Inflammatory macrophage treated with lipopolysaccharide for 1 hour (primary cell): Measurements from ENCODE around the gene SEC22A.

Experiments
- DNase-seq, 2 donors: peaks; one replicate each; pipeline ENCODE4 v3.0.0-alpha.2; 2020 to 2022

The SEC22A gene

DNA sequence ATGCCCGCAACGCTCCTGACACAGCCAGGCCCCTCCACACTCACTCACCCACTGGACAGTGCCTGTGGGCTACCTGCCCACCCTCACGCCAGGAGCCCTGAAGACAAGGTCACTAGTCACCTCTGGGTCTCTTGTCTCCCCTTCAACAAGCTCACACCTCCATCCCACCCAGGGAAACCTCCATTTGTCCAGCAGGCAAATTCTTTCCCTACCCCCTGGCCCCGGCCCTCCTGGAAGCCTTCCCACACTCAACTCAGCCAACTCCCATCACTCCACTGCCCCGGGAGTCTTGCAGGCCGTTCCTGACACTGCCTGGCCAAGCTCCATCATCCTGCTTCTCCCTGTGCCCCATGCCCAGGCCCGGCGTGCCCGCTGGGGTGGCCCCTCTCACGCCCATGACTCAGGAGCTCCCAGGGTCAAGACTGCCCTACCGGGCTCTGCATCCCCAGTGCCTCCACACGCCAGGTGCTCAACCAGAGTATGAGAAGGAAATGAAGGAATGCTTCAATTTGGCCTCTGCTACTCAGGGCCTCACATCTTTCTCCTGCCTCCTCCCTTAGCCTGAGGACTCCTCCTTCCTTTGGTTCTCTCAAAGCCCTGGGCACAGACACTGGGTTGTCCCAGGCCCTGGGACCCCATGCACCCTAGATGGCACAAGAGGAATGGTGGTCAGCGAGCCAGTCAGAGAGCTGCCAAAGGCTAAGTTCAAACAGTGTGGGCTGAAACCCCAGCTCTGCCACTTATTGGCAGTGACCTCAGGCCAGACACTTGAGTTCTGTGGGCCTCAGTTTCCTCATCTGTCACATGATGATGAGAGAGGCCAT lies 88.6 kb downstream of the SEC22A start:
- no peak for DNase-seq

DNA sequence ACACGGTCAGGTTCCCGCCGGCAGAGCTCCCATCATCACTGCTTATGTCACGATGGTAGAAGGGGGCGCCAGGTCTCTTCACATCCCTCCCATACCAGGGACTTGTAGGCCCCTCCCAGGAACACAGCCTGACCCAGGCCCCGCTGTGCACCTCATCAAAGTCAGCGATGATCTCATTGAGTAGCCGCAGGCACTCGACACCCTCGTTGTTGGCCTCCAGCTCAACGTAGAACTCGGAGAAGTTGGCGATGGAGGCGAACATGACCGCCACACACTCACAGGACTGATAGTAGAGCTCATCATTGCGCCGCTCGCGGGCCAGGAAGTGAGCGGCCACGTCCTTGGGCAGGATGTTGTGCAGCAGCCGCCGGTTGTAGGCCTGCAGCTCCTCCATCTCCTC lies 89.2 kb downstream of the SEC22A start:
- DNase-seq, result no peak

GRCh38 chr3:123291404-123291803 lies 89.7 kb downstream of the SEC22A start:
- no peak for DNase-seq

GRCh38 chr3:123292321-123293310 lies 90.9 kb downstream of the SEC22A start:
- no peak for DNase-seq

DNA sequence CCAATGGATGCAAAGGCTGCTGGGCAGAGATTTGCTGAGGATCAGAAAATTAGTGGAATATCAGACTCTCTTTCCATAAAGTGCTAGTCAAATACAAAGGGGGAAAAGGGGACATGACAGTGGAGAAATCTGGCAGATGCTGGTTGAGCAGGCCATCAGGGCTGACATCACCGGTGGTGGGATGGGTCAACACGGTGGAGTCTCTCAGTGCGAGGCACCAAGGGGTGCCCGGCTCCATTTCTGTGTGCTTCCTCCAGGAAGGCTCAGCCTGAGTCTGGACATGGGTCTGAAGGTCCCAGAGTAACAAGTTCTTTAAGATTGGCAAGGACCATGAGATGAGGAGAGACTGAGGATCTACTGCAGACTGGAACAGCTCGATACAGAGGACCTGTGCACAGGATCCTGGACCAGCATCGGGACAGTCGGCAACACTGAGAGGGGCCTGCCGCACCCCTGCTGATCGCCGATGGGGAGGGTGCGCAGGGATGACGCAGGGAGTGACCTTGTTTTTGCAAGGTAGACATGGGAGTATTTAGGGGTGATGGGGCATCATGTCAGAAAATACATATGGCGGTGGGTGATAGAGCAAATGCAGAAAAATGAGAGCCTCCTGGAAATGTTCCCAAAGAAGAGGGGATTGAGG lies 92.7 kb downstream of the SEC22A start:
- DNase-seq, result no peak

GRCh38 chr3:123295171-123295900 lies 93.6 kb downstream of the SEC22A start:
- no peak for DNase-seq

GRCh38 chr3:123295901-123296250 lies 94.1 kb downstream of the SEC22A start:
- DNase-seq, result no peak

- no peak for DNase-seq
Measured at GRCh38 chr3:123296261-123296660, 94.5 kb downstream of the SEC22A start.

GRCh38 chr3:123296836-123297626 lies 95.3 kb downstream of the SEC22A start:
- no peak for DNase-seq

- no peak for DNase-seq
Measured at GRCh38 chr3:123297627-123297899, 95.8 kb downstream of the SEC22A start.

GRCh38 chr3:123298903-123299302 lies 97.2 kb downstream of the SEC22A start:
- DNase-seq, result no peak

GRCh38 chr3:123299581-123299980 lies 97.8 kb downstream of the SEC22A start:
- DNase-seq, result no peak

DNA sequence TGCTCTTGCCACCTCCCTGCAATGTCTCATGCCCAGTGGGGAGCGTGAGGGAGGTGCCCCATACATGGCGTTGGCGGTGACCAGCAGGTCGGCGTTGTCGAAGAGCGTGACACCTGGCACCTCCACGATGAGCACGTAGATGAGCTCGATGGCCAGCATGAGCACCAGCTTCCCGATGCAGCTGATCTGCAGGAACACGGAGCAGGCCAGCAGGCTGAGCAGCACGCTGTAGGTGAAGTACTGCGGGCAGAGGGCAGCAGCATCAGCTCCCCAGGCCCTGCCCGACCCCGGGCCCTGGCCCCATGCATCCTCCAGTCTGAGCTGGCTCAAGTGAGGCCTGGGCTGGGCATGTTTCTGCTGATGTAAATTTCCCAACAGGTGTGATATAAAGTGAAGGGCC lies 98.3 kb downstream of the SEC22A start:
- DNase-seq, result no peak

GRCh38 chr3:123300583-123300982 lies 98.8 kb downstream of the SEC22A start:
- no peak for DNase-seq

DNA sequence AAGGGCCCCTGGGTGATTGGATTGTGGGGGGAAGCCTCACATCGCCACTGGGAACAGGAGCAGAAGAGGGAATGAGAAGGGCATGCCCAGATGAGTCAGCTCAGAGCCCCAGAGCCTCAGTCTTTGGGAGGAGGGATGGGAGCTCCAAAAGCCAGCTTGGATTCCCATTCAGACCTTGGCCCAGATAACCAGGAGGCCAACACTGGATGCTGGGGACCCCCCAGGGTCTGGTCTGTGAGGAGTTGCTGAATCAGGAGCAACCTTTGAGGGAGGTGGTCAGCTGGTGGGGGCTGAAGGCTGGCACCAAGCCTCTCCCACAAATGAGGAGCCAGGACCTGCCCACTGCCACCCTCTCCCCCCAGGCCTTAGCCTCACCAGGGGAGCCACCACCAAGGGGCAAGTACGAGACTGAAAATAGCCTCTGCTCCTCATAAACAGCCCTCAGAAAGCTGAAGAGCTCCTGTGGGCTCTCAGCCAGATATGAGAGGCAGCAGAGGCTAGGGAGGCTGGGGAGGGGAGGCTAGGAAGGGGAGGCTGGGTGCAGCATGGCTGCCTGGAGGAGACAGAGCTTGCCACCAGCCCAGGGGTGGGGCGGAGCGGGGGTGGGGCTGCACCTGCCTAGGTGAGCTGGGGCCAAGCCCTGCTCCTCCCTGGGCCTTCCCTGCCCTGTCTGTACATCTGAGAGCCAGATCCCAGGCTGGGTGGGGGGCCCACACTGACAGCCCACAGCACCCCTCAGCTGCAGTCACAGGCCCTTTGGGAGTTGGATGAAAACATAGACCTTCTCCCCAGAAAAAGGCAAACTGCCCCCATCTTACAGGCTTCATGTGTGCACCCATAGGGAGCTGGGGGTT lies 99.8 kb downstream of the SEC22A start:
- DNase-seq, result no peak

GRCh38 chr3:123302961-123303360 lies 101.2 kb downstream of the SEC22A start:
- DNase-seq, result no peak

DNA sequence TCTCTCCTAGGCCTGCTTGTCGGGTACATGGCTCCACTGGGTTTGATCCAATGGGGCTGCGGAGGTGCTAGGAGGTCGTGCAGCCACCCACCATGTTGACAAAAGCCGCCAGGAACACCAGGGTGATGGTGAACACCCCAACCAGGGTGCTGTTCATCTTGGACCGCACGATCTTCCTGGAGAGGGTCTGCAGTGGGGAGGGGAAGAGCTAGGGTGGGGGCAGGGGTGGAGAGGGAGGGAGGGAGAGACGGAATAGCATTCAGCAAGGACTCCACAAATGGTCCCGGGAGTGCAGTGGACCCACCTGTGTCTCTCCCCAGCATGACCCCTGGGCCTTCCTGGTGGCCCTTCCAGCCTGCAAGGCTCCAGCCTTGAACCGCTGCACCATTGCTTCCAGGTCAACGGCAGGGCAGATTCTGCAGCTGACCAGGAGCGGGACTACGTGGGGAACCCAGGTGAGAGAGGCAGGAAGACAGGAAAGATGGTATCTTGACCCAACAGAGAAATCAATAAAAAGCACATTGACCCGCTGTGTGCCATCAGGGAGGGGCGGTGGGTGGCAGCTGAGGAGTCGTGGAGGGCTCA lies 102.3 kb downstream of the SEC22A start:
- no peak for DNase-seq

DNA sequence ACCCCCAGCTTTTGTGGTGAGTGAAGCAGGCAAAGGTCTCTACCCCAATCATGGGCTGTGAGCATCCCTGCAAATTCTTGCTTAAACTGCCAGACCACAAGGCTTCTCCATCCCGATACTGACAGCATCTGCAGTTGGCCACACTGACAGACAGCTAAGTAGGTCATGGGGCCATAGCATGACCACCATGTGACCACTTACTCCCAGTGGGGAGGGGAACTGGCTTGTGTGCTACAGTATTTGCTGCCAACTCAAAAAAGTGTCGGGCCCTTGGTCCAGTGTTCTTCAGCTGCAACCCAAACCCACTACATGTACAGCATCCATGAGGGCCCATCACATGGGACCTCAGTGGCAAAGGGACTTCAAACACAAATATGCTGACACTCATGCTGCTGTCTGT lies 103.4 kb downstream of the SEC22A start:
- DNase-seq, result no peak

DNA sequence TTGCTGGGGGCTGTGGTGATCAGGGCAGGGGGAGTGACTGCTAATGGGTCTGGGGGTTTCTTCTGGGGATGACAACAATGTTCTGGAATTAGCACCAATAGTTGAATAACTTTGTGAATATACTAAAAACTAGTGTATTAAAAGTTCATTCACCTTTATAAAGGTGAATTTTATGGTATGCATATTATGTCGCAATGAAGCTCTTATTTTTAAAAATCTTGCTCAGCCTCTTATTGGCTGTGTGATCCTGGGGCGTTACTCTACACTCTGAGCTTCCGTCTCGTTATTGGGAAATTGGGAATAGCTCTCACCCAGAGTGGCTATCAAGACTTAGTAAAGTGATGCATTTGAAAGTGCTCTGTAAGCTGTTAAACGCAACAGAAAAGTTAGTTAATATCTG lies 105.3 kb downstream of the SEC22A start:
- no peak for DNase-seq

DNA sequence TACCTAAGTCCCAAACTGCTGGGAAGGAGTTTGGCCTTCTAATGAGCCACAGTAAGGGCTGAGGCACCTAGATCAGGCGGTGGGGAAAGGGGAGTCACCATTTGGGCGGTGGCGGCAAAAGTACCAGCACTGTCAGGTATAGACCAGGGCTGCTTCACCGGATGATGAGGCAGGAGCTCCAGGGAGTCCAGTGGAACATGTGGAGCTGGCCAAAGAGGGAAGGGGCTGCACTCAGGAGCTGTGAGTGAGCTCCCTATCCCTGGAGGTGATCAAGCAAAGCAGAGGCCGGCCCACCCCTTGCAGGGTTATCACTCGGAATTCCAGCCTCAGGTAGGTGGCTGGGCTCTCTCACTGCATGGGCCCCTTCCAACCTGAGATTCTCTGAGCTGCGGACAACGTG lies 108.4 kb downstream of the SEC22A start:
- no peak for DNase-seq

- no peak for DNase-seq
Measured at GRCh38 chr3:123310741-123311140, 109.0 kb downstream of the SEC22A start.
